ENCODE data around the gene KRTAP13-4. TPM values are rescaled to one million over a fixed set of nuclear protein-coding genes. Genes with fewer than 3 reads are reported as not detected.

The KRTAP13-4 gene
- not detected for total RNA-seq

- Histone ChIP-seq H3K36me3 (no peaks in the 10 kb centered on the region), H3K27me3 (no peaks in the 10 kb centered on the region), H3K4me1 (no peaks in the 10 kb centered on the region), H3K4me3 (no peak within 1 kb of the TSS), H3K27ac (no peak within 1 kb of the TSS), H3K9me3 (no peaks in the 10 kb centered on the region)
- DNase-seq (ENCODE audit: low spot score) = no peak
- TF ChIP-seq, protein P1, sequence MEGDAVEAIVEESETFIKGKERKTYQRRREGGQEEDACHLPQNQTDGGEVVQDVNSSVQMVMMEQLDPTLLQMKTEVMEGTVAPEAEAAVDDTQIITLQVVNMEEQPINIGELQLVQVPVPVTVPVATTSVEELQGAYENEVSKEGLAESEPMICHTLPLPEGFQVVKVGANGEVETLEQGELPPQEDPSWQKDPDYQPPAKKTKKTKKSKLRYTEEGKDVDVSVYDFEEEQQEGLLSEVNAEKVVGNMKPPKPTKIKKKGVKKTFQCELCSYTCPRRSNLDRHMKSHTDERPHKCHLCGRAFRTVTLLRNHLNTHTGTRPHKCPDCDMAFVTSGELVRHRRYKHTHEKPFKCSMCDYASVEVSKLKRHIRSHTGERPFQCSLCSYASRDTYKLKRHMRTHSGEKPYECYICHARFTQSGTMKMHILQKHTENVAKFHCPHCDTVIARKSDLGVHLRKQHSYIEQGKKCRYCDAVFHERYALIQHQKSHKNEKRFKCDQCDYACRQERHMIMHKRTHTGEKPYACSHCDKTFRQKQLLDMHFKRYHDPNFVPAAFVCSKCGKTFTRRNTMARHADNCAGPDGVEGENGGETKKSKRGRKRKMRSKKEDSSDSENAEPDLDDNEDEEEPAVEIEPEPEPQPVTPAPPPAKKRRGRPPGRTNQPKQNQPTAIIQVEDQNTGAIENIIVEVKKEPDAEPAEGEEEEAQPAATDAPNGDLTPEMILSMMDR (IDR thresholded peaks at IDR 0.05) = no peak
These were observed at the start of gene KRTAP13-4 for GRCh38 chr21:30430170-30430655. Gene KRTAP13-4, plus strand, starts transcription at chr21:30430220. Its CDS starts 56 bp downstream, at chr21:30430276.

GRCh38 chr21:30382201-30382600 lies 47.8 kb upstream of the KRTAP13-4 start:
- H3K4me3 ChIP-seq = no peak overlapping the region
- no peak for DNase-seq (ENCODE audit: low spot score)
- H3K27me3 ChIP-seq = no peaks in the 10 kb centered on the region
- no peaks in the 10 kb centered on the region for H3K9me3 ChIP-seq
- TF ChIP-seq, protein P1 (IDR thresholded peaks at IDR 0.05) = no peak
- H3K4me1 ChIP-seq = no peaks in the 10 kb centered on the region
- H3K27ac ChIP-seq = no peak overlapping the region
- no peaks in the 10 kb centered on the region for H3K36me3 ChIP-seq

DNA sequence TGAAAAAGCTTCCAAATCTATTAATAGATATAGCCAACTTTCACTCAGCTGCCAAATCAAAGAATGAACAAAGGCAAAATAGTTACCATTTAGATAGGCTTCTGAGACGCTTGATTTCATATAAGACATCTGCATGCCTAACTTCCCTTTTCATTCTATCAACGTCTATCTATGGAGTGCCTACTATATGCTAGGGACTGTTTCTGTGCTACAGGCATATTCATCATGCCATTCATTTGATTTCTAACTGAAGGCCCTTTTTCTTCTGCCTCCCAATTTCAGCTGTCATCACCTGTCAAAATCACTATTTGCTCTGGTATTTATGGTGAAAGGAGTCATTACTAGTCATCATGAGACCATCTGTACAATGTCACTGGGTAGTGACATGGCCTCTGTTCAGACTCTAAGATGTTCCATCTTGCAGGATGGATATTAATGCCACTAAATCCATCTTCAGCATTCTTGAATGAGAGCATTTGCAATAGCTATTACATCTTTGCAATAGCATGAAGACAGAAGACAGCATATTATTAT lies 38.5 kb upstream of the KRTAP13-4 start:
- H3K27me3 ChIP-seq = no peaks in the 10 kb centered on the region
- no peaks in the 10 kb centered on the region for H3K4me1 ChIP-seq
- TF ChIP-seq, protein P1 (IDR thresholded peaks at IDR 0.05) = no peak
- peak overlapping the region in 1 of 2 donors; percentile 16 for H3K27ac ChIP-seq
- H3K9me3 ChIP-seq = peaks cover 0 to 11% of the 10 kb centered on the region in 2 donors
- H3K36me3 ChIP-seq = no peaks in the 10 kb centered on the region
- H3K4me3 ChIP-seq = no peak overlapping the region
- no peak for DNase-seq (ENCODE audit: low spot score)

DNA sequence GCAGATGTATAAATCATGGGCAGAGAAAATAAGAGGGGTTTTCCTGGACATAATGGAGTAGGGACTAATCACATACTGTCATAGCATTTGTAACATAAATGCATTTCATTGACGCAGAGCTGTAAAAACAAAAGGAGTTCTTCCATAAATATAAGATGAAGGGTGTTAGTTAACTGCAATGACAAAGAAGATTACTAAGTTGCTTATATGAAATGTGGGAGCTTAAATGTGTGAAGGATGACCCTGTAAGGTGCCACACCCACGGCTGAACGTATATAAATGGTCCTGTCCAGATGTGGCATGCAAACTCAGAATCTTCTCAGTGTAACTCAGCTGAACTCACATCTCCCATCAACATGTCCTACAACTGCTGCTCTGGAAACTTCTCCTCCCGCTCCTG lies 34.3 kb upstream of the KRTAP13-4 start, which contains the start of gene KRTAP13-1:
KRTAP13-1 (plus strand) TSS at position 301 of the 400 bp plus-strand sequence; CDS start at position 357, 56 bp downstream.
- H3K27me3 ChIP-seq = no peaks in the 10 kb centered on the region
- peaks cover 0 to 5% of the 10 kb centered on the region in 2 donors for H3K9me3 ChIP-seq
- TF ChIP-seq, protein P1 (IDR thresholded peaks at IDR 0.05) = no peak
- H3K36me3 ChIP-seq = no peaks in the 10 kb centered on the region
- H3K4me3 ChIP-seq = no peak within 1 kb of the TSS
- H3K27ac ChIP-seq = no peak within 1 kb of the TSS
- no peaks in the 10 kb centered on the region for H3K4me1 ChIP-seq
- DNase-seq (ENCODE audit: low spot score) = no peak

- no peak for DNase-seq (ENCODE audit: low spot score)
- H3K4me1 ChIP-seq = no peaks in the 10 kb centered on the region
- TF ChIP-seq, protein P1 (IDR thresholded peaks at IDR 0.05) = peak in 1 of 2 donors; percentile 36
- H3K36me3 ChIP-seq = no peaks in the 10 kb centered on the region
- H3K27ac ChIP-seq = no peak overlapping the region
- H3K9me3 ChIP-seq = peaks cover 0 to 17% of the 10 kb centered on the region in 2 donors
- no peaks in the 10 kb centered on the region for H3K27me3 ChIP-seq
- no peak overlapping the region for H3K4me3 ChIP-seq
These were observed 21.1 kb upstream of the KRTAP13-4 start for GRCh38 chr21:30408782-30409494.
